Activated naive CD4-positive, alpha-beta T cell treated with Interleukin-2 at 50 U/mL for 16 hours (primary cell): ENCODE results near the gene KIRREL3.

Source experiments
- DNase-seq: peaks from one replicate; pipeline ENCODE4 v3.0.0-alpha.2; 2020

KIRREL3 gene

DNA sequence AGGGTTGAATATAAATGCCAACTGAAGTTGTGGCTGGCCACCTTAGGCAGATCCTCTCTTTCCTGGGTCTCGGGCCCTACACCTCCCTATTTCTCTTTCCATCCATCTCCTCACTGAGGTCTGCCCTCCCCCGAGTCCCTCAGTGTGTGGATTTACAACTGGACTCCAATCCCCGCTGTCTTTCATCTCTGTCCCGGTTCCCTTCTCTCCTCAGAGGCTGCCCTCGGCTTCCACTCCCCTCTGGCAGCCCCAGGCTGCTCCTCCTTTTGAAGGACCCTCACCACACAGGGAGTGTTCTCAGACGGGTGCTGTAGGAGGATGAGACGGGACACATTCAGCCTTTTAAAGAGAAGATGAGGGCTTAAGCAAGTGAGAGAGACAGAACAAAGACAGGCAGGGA, 478.0 kb downstream of the KIRREL3 start:
- DNase-seq: no peak

DNA sequence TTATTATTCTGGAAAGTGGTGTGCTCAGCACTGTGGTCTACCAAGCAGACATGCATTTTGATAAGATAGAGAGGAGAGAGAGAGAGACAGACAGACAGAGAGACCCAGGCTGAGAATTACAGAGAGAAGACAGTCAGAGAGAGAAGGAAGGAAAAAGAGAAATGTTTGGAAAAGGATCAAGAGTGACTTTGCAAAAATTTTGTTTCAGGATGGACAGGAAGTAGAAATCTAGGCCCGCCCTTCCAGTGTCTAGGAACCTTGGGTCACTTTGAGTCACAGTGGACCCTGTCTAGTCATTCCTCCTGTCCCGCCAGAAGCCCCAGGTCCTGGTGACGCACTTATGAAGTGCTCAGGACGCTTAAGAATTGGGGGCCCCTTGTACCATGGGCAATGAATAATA, 478.4 kb downstream of the KIRREL3 start:
- DNase-seq: no peak

DNA sequence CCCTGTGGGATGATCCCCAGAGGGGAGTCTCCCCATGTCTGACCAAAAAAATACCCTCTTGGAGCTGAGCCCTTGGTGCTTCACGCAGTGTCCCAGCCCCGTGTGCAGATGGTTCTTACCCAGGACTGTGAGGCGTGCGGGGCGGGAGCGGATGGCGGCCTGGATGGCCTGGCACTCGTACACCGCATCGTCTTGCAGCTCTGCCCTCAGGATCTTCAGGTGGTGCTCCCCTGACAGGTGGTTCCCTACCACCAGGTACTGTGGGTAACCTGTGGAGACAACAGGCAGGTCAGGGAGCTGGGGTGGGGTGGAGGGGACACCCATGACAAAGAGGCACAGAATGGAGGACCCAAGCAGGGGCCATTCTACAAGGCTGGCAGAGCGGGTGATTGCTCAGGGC, 479.4 kb downstream of the KIRREL3 start:
- no peak for DNase-seq

DNA sequence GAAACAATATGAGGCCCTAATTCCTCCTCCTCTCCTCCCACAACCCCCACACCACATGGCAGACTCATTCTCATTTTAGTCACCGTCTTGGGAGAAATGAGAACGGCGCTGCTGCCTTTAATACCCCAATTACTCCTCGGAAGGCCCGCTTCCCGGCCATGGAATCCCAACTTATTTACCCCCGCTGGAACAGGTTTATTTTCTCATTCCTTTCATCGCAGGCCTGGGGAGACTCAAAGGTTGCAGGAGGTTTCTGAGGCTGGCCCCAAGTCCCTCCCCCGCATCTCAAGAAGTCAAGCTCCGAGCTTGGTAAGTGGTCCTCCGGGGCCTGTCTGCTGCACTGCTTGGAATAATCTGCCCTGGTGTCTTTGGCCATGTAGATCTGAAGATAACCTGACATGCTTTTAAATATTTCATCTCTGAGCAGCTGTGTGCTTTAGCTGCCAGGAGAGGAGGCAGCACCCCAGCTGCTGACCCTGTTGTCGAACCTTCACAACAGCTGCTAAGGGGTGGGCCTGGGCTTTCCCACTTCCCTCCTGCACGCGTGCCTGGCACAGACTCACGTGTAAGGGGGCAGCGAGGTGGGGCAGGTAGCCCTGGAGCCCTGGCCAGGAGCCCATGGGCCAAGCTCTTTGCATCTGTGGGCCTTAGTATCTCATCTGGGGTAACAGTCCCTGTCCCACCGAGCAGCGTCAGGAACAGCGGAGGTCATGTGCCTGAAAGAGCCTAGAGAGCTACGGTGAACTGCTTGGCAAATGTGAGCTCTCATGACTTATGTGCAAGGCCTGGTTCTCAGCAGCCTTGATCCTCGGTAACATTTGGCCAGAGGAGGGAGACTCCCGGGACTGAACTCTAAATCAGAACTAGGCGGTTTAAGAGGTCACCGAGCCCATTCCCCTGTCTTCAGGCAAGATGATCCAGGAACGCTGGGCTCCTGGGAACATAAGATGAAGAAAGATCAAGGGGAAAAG, 480.5 kb downstream of the KIRREL3 start:
- DNase-seq: no peak

DNA sequence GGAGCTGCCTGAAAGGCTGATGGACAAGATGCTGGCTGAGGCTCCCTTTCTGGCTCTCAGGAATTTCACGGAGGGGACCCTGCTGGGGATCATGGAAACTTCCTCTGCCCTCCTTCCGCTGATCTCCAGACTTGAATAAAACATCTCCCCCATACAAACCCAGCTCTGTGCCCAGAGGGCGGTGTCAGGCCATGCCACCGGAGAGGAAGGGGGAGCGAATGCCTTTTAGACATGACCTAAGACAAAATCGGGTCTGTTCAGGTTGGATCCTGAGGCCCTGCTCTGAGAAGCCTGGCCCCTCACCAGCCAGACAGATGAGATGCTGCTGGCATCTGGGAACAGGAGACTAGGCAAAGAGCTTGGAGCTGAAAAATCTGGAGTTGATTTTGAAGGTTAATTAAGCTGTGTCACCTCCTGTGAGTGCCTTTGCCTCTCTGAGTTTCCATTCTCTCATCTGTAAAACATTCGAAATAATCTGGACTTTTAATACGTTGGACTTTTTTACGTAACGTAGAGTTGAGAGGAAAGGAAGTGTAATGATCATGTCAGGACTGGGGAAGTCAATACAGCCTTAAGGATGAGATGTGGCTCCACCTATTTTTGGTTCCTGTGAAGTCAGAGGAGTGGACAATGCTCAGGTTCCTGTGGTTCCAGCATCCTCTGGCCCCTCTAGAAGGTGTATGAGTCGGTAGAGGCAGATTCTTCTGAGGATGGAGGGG, 481.4 kb downstream of the KIRREL3 start:
- DNase-seq: no peak

DNA sequence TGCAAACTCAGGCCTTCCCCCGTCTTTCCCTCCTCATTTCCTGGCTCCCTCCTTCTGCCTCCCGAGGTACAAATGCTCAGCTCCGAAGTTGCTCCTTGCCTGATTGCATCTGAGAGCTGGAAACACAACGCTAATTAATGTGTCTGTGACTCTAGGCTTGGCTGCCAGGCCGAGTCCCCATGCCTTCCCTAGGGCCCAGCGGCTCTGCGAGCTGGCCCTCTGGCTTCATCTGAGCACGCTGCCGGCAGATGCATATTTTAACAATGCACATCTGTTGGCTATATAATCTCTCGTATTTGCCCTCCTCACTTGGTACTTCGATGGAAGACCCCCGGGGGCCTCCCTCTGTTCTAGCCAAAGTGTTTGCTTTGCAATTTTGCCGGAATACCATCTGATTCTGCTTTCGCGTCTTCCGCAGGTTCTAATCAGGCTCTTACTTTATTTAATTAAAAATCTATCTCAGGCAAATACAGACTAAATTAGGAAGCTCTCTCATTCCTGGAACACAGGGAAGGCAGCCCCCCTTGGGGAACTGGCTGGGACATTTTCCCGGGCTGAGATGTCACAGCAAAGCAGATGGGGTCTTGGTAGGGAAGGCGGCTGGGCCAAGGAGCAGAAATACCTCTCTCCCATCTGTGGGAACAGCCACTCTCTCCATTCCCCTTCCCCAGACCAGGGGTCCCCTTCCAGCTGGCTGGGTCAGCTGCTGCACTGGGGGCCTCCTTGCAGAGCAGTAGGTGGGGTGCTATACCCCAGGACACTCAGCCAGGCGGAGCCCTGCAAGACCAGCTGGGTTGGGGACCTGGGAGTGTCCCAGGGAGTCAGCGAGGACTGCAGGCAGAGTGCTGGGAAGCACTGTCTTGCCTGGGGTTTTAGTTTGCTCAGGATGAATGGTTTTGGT, 482.2 kb downstream of the KIRREL3 start:
- no peak for DNase-seq

DNA sequence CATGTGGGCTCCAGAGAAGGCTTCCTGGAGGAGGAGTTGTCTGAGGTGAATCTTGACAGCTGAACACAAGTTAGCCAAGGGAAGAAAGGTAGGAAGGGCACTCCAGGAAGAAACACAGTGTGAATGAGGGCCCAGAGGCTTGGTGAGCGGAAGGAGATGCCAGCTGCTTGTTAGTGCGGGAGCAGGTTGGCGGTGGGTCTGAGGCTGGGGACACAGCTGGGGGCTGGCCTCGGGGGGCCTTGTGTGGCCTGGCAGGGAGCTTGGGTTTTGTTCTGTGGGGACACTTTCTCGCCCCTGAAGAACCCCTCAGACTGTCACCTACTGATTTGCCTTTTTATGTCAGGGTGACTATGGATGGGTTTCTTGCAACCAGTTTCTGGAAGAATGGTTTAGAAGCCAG, 485.1 kb downstream of the KIRREL3 start:
- no peak for DNase-seq

DNA sequence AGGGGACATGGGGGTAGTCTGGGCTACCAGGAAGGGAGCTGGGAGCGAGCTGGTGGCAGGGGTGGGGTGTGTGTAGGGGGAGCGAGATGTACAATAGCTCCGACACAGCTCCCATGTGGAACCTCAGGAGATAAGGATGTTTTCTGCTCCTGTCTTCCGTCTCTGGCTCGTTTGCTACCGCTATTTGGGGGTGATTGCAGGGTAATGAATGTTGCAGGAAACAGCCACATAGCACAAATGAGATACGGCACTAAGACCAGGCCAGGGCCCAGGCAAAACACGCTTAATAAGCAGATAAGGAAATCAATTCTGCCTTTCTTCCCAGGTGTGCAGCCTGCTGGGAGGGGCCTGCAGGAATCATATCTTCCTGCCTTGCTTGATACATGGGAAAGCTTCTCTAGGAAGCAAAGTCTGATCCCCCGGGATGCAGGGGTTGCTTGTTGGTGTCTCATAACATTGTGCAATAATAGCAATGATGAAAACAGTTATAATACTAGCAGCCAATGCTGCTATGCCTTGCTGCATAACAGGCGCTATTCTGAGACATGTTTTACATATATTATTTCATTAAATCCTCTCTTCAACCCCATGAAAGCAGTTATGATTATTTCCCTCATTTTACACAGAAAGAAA, 486.4 kb downstream of the KIRREL3 start:
- DNase-seq: no peak

DNA sequence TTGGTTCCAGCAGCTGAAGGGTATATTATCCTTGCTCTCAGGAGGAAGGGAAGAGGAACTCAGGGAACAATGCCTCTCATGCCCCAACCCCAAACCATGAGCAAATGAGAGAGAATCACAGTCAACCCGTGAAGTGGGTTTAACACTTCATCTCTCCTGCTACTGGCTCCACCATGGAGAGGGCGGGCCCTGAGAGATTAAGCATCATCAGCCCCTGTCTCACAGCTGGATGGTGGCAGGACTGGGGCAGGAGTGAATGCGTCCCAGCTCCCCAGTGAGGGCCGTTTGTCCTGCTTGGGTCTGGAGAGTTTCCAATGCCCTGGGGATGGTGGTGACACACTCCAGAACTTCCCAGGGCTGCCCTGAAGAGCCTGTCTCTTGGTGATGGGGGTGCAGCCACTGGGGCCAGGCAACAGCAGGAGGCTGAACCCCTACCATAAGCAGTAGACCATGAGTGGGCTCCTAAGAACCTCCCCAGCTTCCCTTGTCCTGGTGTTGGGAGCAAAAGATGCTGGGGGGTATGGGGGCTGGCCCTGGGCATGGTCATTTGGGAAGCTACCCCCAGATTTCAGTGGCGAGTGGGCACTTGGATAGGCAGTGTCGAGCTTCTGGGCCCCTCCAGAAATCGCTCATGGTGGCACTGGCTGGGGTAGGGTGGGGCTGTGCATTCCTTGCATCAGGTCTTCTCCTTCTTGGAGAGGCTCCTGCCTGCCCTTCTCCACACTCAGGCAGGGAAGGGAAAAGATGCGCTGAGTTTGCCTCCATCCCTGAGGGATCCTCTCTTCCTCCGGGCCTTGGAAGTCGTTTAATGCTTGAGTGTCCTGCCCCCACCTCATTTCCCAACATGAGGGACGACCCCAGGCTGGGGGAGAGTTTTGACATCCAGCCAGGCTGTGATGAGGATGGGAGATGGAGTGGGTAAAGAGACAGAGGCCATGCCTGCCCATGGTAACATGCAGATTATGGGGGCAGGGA, 487.5 kb downstream of the KIRREL3 start:
- no peak for DNase-seq

DNA sequence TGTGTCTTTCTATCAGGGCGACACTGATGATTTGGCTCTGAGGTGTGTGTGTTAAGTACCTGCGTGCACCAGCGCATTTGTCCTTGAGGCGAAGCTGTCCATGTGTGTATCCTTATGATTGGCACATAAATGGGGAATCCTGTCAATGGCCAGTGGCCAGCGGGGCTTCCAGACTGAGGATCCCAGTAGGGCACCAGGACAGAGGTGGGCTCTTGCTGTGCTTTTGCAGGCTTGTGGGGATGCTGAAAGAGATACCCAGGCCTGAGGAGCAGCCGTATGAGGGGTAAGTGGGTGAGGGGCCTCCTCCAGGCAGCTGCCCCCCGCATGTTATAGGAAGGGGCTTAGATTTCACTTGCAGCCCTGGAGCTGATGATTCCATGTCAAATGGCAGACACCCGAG, 488.3 kb downstream of the KIRREL3 start:
- no peak for DNase-seq

DNA sequence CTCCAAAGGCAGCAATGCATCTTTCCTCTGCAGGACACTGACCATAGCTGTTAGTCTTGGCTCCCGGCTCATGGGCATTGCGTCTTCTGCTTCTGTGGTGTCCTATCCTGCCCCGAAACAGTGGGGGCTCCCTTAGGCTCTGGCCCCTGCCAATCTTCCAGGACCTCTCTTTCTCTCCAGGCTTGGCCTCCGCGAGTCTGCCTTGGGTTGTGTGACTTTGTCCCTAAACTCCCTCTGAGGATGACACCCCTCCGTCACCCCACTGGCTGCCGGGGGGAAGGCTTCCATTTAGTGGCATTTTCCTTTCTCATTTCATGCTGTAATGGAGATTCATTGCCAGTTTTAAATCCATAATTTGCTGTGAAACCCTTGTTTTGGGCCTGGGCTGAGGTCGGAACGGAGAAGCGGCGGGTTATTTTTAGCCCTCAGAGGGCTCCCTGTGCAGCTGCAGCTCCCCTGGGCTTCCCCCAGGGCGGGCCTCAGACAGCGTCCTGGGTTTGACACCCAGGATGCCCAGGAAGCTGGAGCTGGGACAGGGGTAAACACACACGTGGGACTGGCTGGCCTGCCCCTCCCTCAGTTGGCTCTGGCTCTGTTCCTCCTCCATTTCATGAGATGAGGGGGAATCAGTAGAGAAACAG, 489.0 kb downstream of the KIRREL3 start:
- no peak for DNase-seq

DNA sequence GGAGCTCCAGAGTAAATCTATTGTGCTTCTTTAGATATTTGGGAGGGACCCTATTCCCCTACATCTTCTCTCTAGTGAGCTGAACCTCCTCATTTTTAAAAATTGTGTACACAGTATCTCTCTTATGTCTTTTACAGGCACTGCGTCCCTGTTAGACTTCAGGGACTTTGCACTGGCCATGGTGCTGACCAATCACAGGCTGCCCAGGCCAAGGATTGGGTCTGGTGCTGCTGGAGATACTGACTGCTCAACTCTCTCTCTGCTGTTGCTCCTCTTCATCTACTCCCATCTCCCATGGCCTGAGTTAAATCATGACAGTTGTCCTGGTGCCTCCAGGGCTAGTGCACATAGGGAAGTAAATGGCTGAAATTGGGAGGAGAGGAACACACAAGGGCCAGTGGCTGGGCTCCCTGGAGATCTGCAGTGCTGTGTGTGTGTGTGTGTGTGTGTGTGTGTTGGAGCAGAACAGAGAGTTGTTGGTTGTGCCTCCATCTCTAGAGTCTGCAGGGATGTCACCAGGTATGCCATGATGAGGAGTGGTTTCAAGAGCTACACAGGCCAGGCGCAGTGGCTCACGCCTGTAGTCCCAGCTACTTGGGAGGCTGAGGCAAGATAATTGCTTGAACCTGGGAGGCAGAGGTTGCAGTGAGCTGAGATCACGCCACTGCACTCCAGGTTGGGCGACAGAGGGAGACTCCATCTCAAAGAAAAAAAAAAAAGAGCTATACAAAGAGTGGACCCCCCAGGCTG, 489.8 kb downstream of the KIRREL3 start:
- no peak for DNase-seq

DNA sequence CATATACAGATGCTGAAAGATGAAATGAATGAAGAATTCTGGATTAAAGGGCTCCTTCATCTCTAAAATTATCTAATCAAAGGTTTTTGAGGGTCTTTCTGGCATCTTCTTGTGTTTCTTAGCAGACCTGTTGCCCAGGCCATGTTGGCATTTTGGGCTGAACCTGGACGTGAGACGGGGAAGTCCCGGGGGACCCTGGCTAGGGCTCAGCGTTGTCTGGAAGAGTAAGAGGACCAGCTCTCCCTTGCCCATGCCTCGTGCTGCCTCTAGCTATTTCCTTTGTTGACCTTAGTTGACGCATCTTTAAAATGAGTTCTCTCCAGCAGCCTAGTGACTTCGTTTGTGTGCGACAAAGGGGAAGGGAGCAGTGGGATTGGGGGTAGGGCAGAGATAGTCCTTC, 492.9 kb downstream of the KIRREL3 start:
- no peak for DNase-seq

DNA sequence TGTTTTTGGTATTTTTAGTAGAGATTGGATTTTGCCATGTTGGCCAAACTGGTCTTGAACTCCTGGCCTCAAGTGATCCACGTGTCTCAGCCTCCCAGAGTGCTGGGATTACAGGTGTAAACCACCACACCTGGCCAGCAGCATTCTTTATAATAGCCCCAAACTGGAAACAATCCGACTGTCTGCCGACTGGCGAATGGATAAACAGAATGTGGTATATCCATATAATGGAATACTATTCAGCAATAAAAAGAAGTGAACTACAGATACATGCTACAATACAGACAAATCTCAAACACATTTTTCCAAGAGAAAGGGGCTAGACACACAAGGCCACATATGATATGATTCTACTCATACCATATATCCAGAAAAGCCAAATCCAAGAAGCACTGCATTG, 493.8 kb downstream of the KIRREL3 start:
- DNase-seq: no peak

DNA sequence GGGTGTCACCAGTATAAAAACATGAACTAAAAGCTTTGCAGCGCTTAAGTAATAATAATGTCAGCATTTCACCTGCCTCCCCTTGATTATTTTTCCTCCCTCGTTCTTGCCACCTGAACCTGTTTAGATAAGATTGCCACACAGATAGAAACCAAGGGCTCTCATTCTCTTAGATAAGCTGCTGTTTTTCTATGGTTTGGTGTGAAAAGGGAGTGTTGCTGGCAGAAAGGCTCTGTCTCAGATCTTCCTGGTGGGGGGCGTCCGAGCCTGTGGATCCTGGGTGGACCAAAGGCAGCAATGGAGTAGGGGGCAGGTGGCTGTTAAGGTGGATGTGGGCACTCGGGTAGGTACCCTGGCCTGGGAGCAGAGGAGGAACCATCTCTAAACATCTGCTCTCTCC, 497.6 kb downstream of the KIRREL3 start:
- no peak for DNase-seq

DNA sequence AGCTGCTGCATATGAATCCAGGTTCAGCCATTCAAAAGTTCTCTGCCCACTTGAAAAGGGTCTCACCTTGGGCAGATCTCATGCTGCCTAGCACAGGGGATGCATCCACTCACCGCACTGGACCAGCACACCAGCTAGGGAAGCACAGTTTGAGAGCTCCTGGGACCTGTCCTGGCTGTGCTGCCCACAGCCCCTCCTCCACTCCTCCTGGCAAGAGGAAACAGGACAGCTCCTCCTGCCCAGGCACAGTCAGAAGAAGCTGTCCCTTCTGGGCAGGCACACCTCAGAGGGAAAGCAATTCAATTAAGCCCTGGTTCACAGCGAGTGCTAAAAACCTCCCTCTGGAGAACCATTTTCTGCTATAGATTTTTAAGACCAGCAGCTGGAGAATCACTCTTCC, 498.4 kb downstream of the KIRREL3 start:
- no peak for DNase-seq

DNA sequence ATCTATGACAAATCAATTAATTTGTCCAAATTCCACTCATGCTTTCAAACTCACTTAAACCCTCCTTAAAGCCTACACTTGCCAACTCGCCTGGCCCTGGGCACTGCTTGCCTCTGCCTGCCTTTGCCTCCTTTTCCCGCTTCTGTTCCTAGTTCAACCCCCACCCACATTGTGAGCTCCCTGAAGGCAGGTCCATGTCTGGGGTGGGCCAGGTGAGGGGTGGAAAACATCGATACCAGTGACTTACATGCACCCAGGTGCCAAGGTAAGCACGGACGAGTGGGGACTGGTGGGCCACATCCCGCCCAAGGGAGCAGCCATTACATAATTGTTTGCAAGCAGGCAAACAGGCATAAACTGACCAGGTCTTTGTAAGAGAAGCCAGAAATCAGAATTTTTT, 498.9 kb downstream of the KIRREL3 start:
- no peak for DNase-seq

DNA sequence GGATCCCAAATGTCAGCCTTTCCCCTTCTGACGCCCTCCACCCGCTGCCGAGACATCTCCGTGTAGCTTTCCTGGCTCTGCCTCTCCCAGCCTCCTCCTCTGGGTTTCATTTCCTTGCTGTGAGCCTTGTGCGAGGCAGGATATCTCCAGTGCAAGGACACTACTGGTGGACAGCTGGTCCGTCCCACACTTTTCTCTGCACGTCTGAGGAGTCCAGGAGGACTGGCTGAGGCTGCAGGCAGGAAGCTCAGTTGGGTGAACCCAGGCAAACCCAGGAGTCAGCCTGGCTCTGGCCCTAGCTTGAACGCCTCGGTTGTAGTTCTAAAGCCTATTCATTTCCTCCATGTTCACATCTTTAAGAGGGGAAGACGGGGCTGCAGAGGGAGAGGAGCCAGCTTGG, 499.6 kb downstream of the KIRREL3 start:
- DNase-seq: no peak

DNA sequence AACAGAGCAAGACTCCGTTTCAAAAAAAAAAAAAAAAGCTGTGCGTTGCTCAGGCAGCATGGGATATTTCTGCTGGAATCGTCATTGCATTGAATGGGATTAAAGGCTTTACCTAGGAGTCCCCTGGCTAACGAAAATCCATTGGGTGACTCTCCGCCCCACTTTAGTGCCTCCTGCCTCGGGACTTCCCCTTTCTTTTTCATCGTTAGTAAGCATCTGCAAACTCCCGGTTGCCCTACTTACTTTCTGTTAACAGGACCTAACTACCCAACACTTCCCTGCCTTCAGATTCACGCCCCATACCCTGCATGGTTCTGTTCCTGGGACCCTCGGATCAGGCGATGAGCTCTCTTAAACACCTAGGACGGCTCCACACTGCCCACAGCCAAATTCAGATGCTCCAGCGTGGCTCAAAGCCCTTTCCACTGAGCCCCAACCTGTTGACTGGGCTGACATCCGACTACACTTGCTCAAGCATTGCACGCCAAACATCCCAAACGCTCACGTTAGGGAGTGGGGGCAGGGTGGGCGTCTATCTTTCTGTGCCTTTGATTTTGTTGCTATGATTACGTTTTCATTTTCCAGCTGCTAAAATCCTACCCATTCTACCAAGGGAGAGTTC, 501.3 kb downstream of the KIRREL3 start:
- DNase-seq: no peak

DNA sequence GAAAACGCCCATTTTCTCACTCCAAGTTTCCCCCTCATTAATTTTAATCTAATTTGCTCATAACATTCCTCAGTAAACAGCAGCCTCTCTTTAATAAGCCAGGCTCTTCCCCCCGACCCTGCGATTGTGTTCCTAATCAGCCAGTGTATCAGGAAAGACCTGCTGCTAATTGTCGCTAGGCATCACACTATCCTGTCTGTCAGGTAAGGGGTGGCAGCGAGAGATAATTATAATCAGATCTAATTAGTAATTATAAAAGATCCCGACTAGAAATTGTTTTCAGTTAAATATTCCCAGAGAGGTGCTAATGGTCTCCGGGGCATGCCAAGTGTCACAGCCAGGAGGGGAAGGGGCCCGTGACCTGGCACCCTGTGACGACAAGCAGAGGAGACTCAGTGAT, 502.3 kb downstream of the KIRREL3 start:
- DNase-seq: no peak
